Measurements from ENCODE around the gene CDH23. TPM values are rescaled to one million over a fixed set of nuclear protein-coding genes. Genes with fewer than 3 reads are reported as not detected.

CDH23 gene
- total RNA-seq, 1 donor from 2014 or later: 10.3 TPM

GRCh38 chr10:71580415-71580814, 183.7 kb downstream of the CDH23 start:
- intact Hi-C loops (cut with DNase I): no loop called here
- Histone ChIP-seq H3K27ac (no peak overlapping the region), H3K36me3 (no peaks in the 10 kb centered on the region), H3K9me3 (no peaks in the 10 kb centered on the region), H3K4me3 (no peak overlapping the region), H3K27me3 (no peaks in the 10 kb centered on the region), H3K4me1 (peaks cover 9% of the 10 kb centered on the region)
- no peak for TF ChIP-seq POLR2A (IDR thresholded peaks at IDR 0.05)
- TF ChIP-seq POLR2AphosphoS5 (IDR thresholded peaks at IDR 0.05; ENCODE audit: insufficient read depth in 1 of 2, low read depth in 1 of 2): no peak
- TF ChIP-seq, protein P1, sequence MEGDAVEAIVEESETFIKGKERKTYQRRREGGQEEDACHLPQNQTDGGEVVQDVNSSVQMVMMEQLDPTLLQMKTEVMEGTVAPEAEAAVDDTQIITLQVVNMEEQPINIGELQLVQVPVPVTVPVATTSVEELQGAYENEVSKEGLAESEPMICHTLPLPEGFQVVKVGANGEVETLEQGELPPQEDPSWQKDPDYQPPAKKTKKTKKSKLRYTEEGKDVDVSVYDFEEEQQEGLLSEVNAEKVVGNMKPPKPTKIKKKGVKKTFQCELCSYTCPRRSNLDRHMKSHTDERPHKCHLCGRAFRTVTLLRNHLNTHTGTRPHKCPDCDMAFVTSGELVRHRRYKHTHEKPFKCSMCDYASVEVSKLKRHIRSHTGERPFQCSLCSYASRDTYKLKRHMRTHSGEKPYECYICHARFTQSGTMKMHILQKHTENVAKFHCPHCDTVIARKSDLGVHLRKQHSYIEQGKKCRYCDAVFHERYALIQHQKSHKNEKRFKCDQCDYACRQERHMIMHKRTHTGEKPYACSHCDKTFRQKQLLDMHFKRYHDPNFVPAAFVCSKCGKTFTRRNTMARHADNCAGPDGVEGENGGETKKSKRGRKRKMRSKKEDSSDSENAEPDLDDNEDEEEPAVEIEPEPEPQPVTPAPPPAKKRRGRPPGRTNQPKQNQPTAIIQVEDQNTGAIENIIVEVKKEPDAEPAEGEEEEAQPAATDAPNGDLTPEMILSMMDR (IDR thresholded peaks at IDR 0.05): no peak
- no peak for DNase-seq (ENCODE audit: extremely low spot score in 2 of 2)

GRCh38 chr10:71580926-71581325, 184.2 kb downstream of the CDH23 start:
- H3K4me3 ChIP-seq: no peak overlapping the region
- intact Hi-C loops (cut with DNase I): no loop called here
- DNase-seq (ENCODE audit: extremely low spot score in 2 of 2): no peak
- no peaks in the 10 kb centered on the region for H3K27me3 ChIP-seq
- H3K27ac ChIP-seq: no peak overlapping the region
- no peaks in the 10 kb centered on the region for H3K9me3 ChIP-seq
- H3K4me1 ChIP-seq: peaks cover 4% of the 10 kb centered on the region
- H3K36me3 ChIP-seq: no peaks in the 10 kb centered on the region
- TF ChIP-seq POLR2A (IDR thresholded peaks at IDR 0.05) (no peak), POLR2AphosphoS5 (IDR thresholded peaks at IDR 0.05; ENCODE audit: insufficient read depth in 1 of 2, low read depth in 1 of 2) (no peak)
- TF ChIP-seq, protein P1 (IDR thresholded peaks at IDR 0.05): no peak

- Histone ChIP-seq H3K27ac (no peak overlapping the region), H3K27me3 (no peaks in the 10 kb centered on the region), H3K4me3 (no peak overlapping the region), H3K9me3 (no peaks in the 10 kb centered on the region), H3K4me1 (no peaks in the 10 kb centered on the region), H3K36me3 (no peaks in the 10 kb centered on the region)
- intact Hi-C loops (cut with DNase I): no loop called here
- no peak for DNase-seq (ENCODE audit: extremely low spot score in 2 of 2)
- TF ChIP-seq POLR2AphosphoS5 (IDR thresholded peaks at IDR 0.05; ENCODE audit: insufficient read depth in 1 of 2, low read depth in 1 of 2) (no peak), POLR2A (IDR thresholded peaks at IDR 0.05) (no peak)
- TF ChIP-seq, protein P1 (IDR thresholded peaks at IDR 0.05): no peak
These were observed 184.7 kb downstream of the CDH23 start for GRCh38 chr10:71581376-71581775.

DNA sequence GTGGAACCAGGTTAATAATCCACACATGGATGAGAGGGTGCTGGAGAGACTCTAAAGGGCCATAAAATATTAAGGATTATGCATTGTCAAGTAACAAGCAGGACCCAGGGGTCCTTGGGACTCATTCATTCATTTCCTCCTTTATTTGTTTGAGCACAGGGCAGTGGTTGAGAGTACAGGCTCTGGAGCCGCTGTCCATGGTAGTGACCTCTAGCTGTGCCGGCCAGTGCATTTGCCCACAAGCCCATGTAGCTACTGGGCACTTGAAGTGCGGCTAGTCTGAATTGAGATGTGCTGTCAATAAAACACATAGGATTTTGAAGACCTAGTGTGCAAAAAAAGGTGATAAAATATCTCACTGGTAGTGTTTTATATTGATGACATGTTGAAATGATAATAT, 185.3 kb downstream of the CDH23 start:
- no peak for DNase-seq (ENCODE audit: extremely low spot score in 2 of 2)
- H3K4me1 ChIP-seq: no peaks in the 10 kb centered on the region

More for the DNA sequence above, 185.3 kb downstream of the CDH23 start:
- no peaks in the 10 kb centered on the region for H3K36me3 ChIP-seq
- no peak overlapping the region for H3K4me3 ChIP-seq
- no peaks in the 10 kb centered on the region for H3K9me3 ChIP-seq
- no peaks in the 10 kb centered on the region for H3K27me3 ChIP-seq
- TF ChIP-seq POLR2A (IDR thresholded peaks at IDR 0.05) (no peak), POLR2AphosphoS5 (IDR thresholded peaks at IDR 0.05; ENCODE audit: insufficient read depth in 1 of 2, low read depth in 1 of 2) (no peak)
- TF ChIP-seq, protein P1 (IDR thresholded peaks at IDR 0.05): no peak
- H3K27ac ChIP-seq: no peak overlapping the region
- intact Hi-C loops (cut with DNase I): no loop called here

Measured in vagina (tissue), 2 donors.